AG04450 (cell line): ENCODE measurements around the gene C10orf67. TPM values are rescaled to one million over a fixed set of nuclear protein-coding genes. Genes with fewer than 3 reads are reported as not detected.
"Not testable (repeated sequence)": the region's sequence is repeated elsewhere in the genome, so short reads cannot be mapped to it uniquely, and the experiment has no call there.

Experiments
- CTCF ChIA-PET: fragments of 300-600, 350-600 bp; formaldehyde crosslinking; extraction: SDS; loops from one replicate; lab custom pipeline; 2022; ENCODE audit warnings: antibody characterized with exemption, inconsistent platforms; lab: Charles Lee
- POLR2A ChIA-PET: fragments of 350-600 bp; formaldehyde crosslinking; extraction: SDS; loops from one replicate; lab custom pipeline; 2021; ENCODE audit warnings: antibody characterized with exemption, inconsistent platforms; lab: Yijun Ruan, JAX
- DNase-seq: peaks from one replicate; pipeline ENCODE4 v3.0.0-alpha.2; 2011; ENCODE audit warnings: low read depth, low spot score
- H3K27ac ChIP-seq: one replicate; pipeline ENCODE4 v1.5.1; 2012; ENCODE audit warnings: low read depth, low read length, control low read depth
- H3K27me3 ChIP-seq: one replicate; pipeline ENCODE4 v1.6.0; 2012; ENCODE audit warnings: low read length; ENCODE audit not compliant: control insufficient read depth, insufficient read depth
- H3K4me3 ChIP-seq: 2 replicates; pipeline ENCODE4 v1.5.1; 2011; ENCODE audit warnings: mild to moderate bottlenecking, low read depth, low read length, control low read depth
- H3K9me3 ChIP-seq: 2 replicates; pipeline ENCODE4 v1.5.1; 2012; ENCODE audit warnings: low read length; ENCODE audit not compliant: control insufficient read depth, insufficient read depth
- CTCF ChIP-seq: IDR thresholded peaks from 2 replicates; pipeline ENCODE4 v1.5.1; 2011; ENCODE audit warnings: low read depth, low read length, control low read depth, inconsistent platforms
- polyA minus RNA-seq: library from RNA; depleted of rRNA, polyadenylated mRNA; stranded (reverse); fragments of >200 nt; gene quantifications from 2 replicates; pipeline ENCODE4 v1.2.3, GENCODE V29; 2011; rRNA and poly(A)+ RNA removed
- polyA plus RNA-seq: library from polyadenylated mRNA; depleted of rRNA; stranded (reverse); fragments of >200 nt; gene quantifications from 2 replicates; pipeline ENCODE4 v1.2.3, GENCODE V29; 2011; rRNA removed

C10orf67 gene
- polyA plus RNA-seq (0.10 and 0.14 TPM in 2 replicates), polyA minus RNA-seq (0.09 and 0.17 TPM in 2 replicates)

DNA sequence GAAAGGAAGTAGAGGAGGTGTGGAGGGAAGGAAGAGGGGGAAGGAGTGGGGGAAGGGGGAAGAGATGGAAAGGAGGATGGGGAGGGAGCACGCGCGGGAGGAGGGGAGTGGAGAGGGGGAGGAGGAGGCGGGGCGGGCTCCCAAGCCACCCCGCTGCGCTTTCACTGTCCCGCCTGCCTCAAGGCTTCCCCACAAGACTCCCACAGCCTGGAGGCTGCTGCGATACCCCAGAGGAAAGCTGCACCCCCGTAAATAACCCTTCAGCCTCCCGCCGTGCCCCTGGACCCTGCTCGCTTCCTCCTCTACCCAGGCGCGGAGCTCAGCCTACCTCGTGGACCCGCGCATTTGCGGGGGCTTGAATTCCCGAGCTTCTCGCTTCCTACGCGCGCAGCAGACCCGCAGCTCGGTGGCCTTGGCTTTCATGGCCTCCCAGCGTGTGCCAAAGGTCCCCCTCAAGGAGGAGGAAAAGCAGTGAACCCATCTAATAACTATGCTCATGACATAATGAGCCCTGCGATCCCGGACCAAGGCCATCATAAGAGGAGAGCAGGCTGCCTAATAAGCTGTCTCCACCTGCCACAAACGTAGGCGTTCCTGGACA, at the start of gene C10orf67:
C10orf67 (minus strand) TSS at position 557 of the 601 bp plus-strand sequence; CDS start at position 534, 23 bp downstream.
- peak within 1 kb of the TSS; percentile 31 for H3K27ac ChIP-seq
- CTCF ChIA-PET = interaction anchor here (1.7 kb wide), 1 partner anchor 30 kb away, joined by 6 read pairs; no protein-coding TSS in a partner anchor
- H3K9me3 ChIP-seq = peaks cover 2% of the 10 kb centered on the region; the same call in 1 of the 2 replicates
- H3K4me3 ChIP-seq = peak within 1 kb of the TSS; percentile 65
- no peaks in the 10 kb centered on the region for H3K27me3 ChIP-seq
- POLR2A ChIA-PET = interaction anchor here (1.6 kb wide), 1 partner anchor 94 kb away, joined by 6 read pairs; the partner anchor contains the start of gene OTUD1
- no peak for TF ChIP-seq CTCF
- no peak for DNase-seq

DNA sequence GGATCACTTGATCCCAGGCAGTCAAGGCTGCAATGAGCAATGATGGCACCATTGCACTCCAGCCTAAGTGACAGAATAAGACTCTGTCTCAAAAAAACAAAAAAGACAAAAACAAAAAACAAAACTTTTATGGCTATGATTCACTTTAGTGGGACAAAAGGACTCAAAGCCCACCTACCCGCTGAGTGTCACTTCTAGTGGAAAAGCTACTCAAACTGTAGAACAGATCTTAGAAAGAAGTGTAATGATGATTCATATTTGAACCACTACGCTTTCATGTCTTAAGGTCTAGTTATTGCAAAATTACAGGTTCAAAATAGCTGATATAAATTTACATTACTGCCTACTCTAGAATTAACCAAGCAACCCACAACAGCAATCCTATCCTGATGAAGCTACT, 47.2 kb upstream of the C10orf67 start:
- no peak for DNase-seq
- Histone ChIP-seq H3K4me3 (no peak overlapping the region), H3K27ac (no peak overlapping the region), H3K9me3 (no peaks in the 10 kb centered on the region), H3K27me3 (no peaks in the 10 kb centered on the region)
- CTCF ChIA-PET = no interaction called here
- TF ChIP-seq CTCF = no peak
- POLR2A ChIA-PET = interaction anchor here (0.6 kb wide), 1 partner anchor 23 kb away, joined by 3 read pairs; no protein-coding TSS in a partner anchor

GRCh38 chr10:23390809-23391208, 46.2 kb upstream of the C10orf67 start:
- TF ChIP-seq CTCF = no peak
- Histone ChIP-seq H3K4me3 (no peak overlapping the region), H3K9me3 (no peaks in the 10 kb centered on the region), H3K27me3 (no peaks in the 10 kb centered on the region), H3K27ac (no peak overlapping the region)
- no peak for DNase-seq
- POLR2A ChIA-PET = no interaction called here
- CTCF ChIA-PET = no interaction called here

DNA sequence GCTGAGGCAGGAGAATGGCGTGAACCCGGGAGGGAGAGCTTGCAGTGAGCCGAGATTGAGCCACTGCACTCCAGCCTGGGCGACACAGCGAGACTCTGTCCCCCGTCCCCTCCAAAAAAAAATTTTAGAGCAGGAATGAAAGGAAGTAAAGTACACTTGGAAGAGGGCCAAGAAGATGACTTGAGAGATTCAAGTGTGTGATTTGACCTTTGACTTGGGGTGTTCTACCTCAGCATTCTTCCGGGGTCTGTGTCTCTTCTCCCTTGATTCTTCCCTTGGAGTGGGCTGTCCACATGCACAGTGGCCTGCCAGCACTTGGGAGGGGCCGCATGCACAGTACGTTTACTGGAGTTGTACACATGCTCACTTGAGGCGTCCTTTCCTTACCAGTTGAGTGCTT, 45.8 kb upstream of the C10orf67 start:
- DNase-seq, CTCF ChIA-PET, H3K4me3 ChIP-seq, H3K9me3 ChIP-seq, POLR2A ChIA-PET, H3K27me3 ChIP-seq, H3K27ac ChIP-seq: not testable (repeated sequence)

GRCh38 chr10:23387516-23387915, 42.9 kb upstream of the C10orf67 start:
- CTCF ChIA-PET, DNase-seq, H3K9me3 ChIP-seq, POLR2A ChIA-PET, H3K4me3 ChIP-seq, H3K27me3 ChIP-seq, H3K27ac ChIP-seq: not testable (repeated sequence)

GRCh38 chr10:23386052-23386451, 41.5 kb upstream of the C10orf67 start:
- H3K27ac ChIP-seq = no peak overlapping the region
- ChIA-PET POLR2A (no interaction called here), CTCF (no interaction called here)
- H3K4me3 ChIP-seq = no peak overlapping the region
- no peaks in the 10 kb centered on the region for H3K9me3 ChIP-seq
- TF ChIP-seq CTCF = no peak
- DNase-seq = no peak
- peaks cover 2% of the 10 kb centered on the region for H3K27me3 ChIP-seq
